ENCODE results near the gene SLC6A18.

DNA sequence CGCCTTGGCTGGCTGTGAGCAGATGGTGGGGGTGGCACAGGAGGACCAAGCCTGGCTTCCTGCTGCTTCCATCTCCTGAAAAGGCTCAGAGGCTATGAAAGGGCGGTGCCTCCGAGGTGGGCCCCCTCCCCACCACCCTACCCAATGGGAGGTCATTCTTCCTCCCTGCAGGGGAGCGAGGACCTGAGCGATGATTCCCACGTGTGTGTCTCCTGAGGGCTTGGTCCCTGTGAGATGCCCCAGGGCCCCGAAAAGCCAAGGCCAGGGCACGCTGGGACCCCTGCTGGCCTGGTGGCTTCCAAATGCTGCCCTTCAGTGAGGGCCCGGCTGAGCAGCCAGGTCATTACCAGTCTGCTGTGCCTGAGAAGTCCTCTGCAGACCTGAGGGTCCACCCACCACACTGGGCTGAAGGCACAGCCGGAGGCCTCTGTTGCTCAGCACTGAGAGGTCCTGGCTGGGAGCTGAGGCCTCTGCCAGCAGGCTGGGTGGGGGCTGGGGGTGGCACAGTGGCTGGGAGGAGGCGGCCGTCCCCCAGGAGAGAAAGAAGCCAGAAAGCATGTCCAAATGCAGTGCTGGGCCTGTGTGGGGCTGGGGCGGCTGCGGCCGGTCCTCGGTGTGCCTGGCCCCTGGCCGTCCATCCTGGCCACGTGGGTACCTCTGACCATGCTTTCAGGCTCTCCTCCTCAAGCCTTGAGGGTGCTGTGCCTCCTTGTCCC is 37.8 kb upstream of the SLC6A18 start:
- TF ChIP-seq POLR2AphosphoS5 (IDR thresholded peaks at IDR 0.05; ENCODE audit: borderline replicate concordance, low read depth, low read length) (no peak), EZH2 (IDR thresholded peaks at IDR 0.05) (no peak), FOXP2 (optimal IDR thresholded peaks at IDR 0.05; ENCODE audit: control extremely low read depth, extremely low read length, insufficient read depth) (no peak)

Measured in SK-N-MC (cell line).